Testis (tissue), 3 donors: ENCODE results near the gene PWWP2A. TPM values are rescaled to one million over a fixed set of nuclear protein-coding genes. Genes with fewer than 3 reads are reported as not detected.

Experiments used
- DNase-seq: peaks from one replicate; pipeline ENCODE4 v3.0.0-alpha.2; 2019
- H3K27ac ChIP-seq, 2 donors: fragments of 200-600 bp; sonication (generic); one replicate each; pipeline ENCODE4 v1.5.1; 2019
- H3K27me3 ChIP-seq: fragments of 200-600 bp; sonication (generic); one replicate; pipeline ENCODE4 v1.5.1; 2019
- H3K36me3 ChIP-seq: fragments of 200-600 bp; sonication (generic); one replicate; pipeline ENCODE4 v1.5.1; 2017; ENCODE audit warnings: low read depth; ENCODE audit errors: missing control alignments
- H3K4me1 ChIP-seq: fragments of 200-600 bp; sonication (generic); one replicate; pipeline ENCODE4 v1.5.1; 2019
- H3K4me3 ChIP-seq, 2 donors: fragments of 200-600 bp; sonication (generic); one replicate each; pipeline ENCODE4 v1.5.1; 2017 to 2019
- H3K9me3 ChIP-seq: fragments of 200-600 bp; sonication (generic); one replicate; pipeline ENCODE4 v1.5.1; 2017
- CTCF ChIP-seq, 3 experiments: fragments of 450-650 bp in 2 of 3; fragments of 200-600 bp in 1 of 3; sonication (generic) in 1 of 3; IDR thresholded peaks; one replicate each; pipeline ENCODE4 v1.5.1; 2016 to 2019; ENCODE audit warnings: antibody characterized with exemption in 3 of 3, mild to moderate bottlenecking in 2 of 3, moderate library complexity in 1 of 3
- POLR2A ChIP-seq: fragments of 450-650 bp; IDR thresholded peaks from one replicate; pipeline ENCODE4 v1.6.1; 2017; ENCODE audit warnings: antibody characterized with exemption, mild to moderate bottlenecking, moderate library complexity
- WGBS, 2 donors: methylation state at CpG; one replicate each; pipeline ENCODE4 v1.1.5; 2018; 5-methylcytosine and 5-hydroxymethylcytosine counted together
- intact Hi-C: fragments of 100-400 bp; cut with DNase I; formaldehyde crosslinking; loops from one replicate; pipeline ENCODE4 v1.15.1; 2023; ENCODE audit warnings: low total_unique reads
- polyA plus RNA-seq: library from polyadenylated mRNA; stranded (reverse); fragments of 350-450 nt; fragmentation: Illumina TruSeq; extraction: RNeasy Lipid Tissue Mini Kit (QIAGEN cat#74804); gene quantifications from one replicate; pipeline ENCODE4 v1.2.3, GENCODE V29; 2014; ENCODE audit warnings: low read depth, low replicate concordance; ENCODE audit not compliant: insufficient read depth
- total RNA-seq, 2 donors: library from RNA; depleted of rRNA; stranded (reverse); fragments of >200 nt; gene quantifications; one replicate each; pipeline ENCODE4 v1.2.3, GENCODE V29; 2016

The PWWP2A gene
- total and polyA plus RNA-seq, 3 donors from 2014 or later, result 12.0 to 51.6 (median 48.9) TPM

GRCh38 chr5:160084144-160084543 is 35.1 kb downstream of the PWWP2A start:
- Histone ChIP-seq H3K36me3 (no peaks in the 10 kb centered on the region), H3K4me1 (no peaks in the 10 kb centered on the region), H3K27ac (no peak overlapping the region), H3K4me3 (no peak overlapping the region), H3K9me3 (no peaks in the 10 kb centered on the region), H3K27me3 (no peaks in the 10 kb centered on the region)
- TF ChIP-seq CTCF (IDR thresholded peaks at IDR 0.05), result no peak
- TF ChIP-seq POLR2A, result no peak
- 91 to 100% methylated on average over 1 of the region's 1 CpG for WGBS, 2 donors
- intact Hi-C loops, result no loop called here
- no peak for DNase-seq

- WGBS, 2 donors, result 57 to 68% methylated on average over 3 of the region's 3 CpGs
- Histone ChIP-seq H3K36me3 (no peaks in the 10 kb centered on the region), H3K9me3 (no peaks in the 10 kb centered on the region), H3K4me3 (no peak overlapping the region), H3K27ac (no peak overlapping the region), H3K4me1 (no peaks in the 10 kb centered on the region), H3K27me3 (no peaks in the 10 kb centered on the region)
- intact Hi-C loops, result no loop called here
- TF ChIP-seq CTCF (IDR thresholded peaks at IDR 0.05) (no peak), POLR2A (no peak)
- DNase-seq, result no peak
Observed at GRCh38 chr5:160083501-160083900, 35.7 kb downstream of the PWWP2A start.

GRCh38 chr5:160082614-160083500 is 36.4 kb downstream of the PWWP2A start:
- intact Hi-C loops, result no loop called here
- Histone ChIP-seq H3K27me3 (no peaks in the 10 kb centered on the region), H3K9me3 (no peaks in the 10 kb centered on the region), H3K27ac (no peak overlapping the region), H3K4me3 (no peak overlapping the region), H3K36me3 (no peaks in the 10 kb centered on the region), H3K4me1 (no peaks in the 10 kb centered on the region)
- 58 to 59% methylated on average over 9 of the region's 9 CpGs for WGBS, 2 donors
- no peak for DNase-seq
- TF ChIP-seq CTCF (IDR thresholded peaks at IDR 0.05), result no peak
- no peak for TF ChIP-seq POLR2A

GRCh38 chr5:160081495-160081894 is 37.8 kb downstream of the PWWP2A start:
- H3K36me3 ChIP-seq, result no peaks in the 10 kb centered on the region
- H3K4me1 ChIP-seq, result no peaks in the 10 kb centered on the region
- TF ChIP-seq CTCF (IDR thresholded peaks at IDR 0.05), result no peak
- no peak for TF ChIP-seq POLR2A
- intact Hi-C loops, result no loop called here
- H3K27me3 ChIP-seq, result no peaks in the 10 kb centered on the region
- H3K9me3 ChIP-seq, result no peaks in the 10 kb centered on the region
- no peak overlapping the region for H3K27ac ChIP-seq
- WGBS, 2 donors, result 74 to 78% methylated on average over 3 of the region's 3 CpGs
- H3K4me3 ChIP-seq, result no peak overlapping the region
- no peak for DNase-seq

GRCh38 chr5:160079753-160080152 is 39.5 kb downstream of the PWWP2A start:
- WGBS, 2 donors, result 84 to 88% methylated on average over 2 of the region's 2 CpGs
- Histone ChIP-seq H3K4me3 (no peak overlapping the region), H3K36me3 (no peaks in the 10 kb centered on the region), H3K27me3 (no peaks in the 10 kb centered on the region), H3K4me1 (no peaks in the 10 kb centered on the region), H3K9me3 (no peaks in the 10 kb centered on the region), H3K27ac (no peak overlapping the region)
- no peak for DNase-seq
- intact Hi-C loops, result no loop called here
- TF ChIP-seq CTCF (IDR thresholded peaks at IDR 0.05) (no peak), POLR2A (no peak)
